ENCODE measurements around the gene STIP1.

Gene STIP1

GRCh38 chr11:64185175-64185692, 737 bp upstream of the STIP1 start:
- peaks cover 8% of the 10 kb centered on the region for H4K20me1 ChIP-seq (ENCODE audit: insufficient read depth, low read length)
- H3K4me2 ChIP-seq (ENCODE audit: low read length): peak overlapping the region; percentile 90
- H3K4me3 ChIP-seq (ENCODE audit: low read length): peak overlapping the region; percentile 84
- no peaks in the 10 kb centered on the region for H3K9me3 ChIP-seq (ENCODE audit: insufficient read depth, low read length)
- H3K4me1 ChIP-seq (ENCODE audit: low read length): peaks cover 12% of the 10 kb centered on the region
- H2AFZ ChIP-seq (ENCODE audit: low read depth, low read length): peak overlapping the region; percentile 11; the same call in 1 of the 2 replicates
- peak overlapping the region; percentile 48 for H3K27ac ChIP-seq (ENCODE audit: low read length)
- H3K9ac ChIP-seq (ENCODE audit: low read length): peak overlapping the region; percentile 73
- TF ChIP-seq, protein P1, sequence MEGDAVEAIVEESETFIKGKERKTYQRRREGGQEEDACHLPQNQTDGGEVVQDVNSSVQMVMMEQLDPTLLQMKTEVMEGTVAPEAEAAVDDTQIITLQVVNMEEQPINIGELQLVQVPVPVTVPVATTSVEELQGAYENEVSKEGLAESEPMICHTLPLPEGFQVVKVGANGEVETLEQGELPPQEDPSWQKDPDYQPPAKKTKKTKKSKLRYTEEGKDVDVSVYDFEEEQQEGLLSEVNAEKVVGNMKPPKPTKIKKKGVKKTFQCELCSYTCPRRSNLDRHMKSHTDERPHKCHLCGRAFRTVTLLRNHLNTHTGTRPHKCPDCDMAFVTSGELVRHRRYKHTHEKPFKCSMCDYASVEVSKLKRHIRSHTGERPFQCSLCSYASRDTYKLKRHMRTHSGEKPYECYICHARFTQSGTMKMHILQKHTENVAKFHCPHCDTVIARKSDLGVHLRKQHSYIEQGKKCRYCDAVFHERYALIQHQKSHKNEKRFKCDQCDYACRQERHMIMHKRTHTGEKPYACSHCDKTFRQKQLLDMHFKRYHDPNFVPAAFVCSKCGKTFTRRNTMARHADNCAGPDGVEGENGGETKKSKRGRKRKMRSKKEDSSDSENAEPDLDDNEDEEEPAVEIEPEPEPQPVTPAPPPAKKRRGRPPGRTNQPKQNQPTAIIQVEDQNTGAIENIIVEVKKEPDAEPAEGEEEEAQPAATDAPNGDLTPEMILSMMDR (IDR thresholded peaks at IDR 0.05; ENCODE audit: low read depth, low read length): no peak
- TF ChIP-seq EZH2phosphoT487 (IDR thresholded peaks at IDR 0.05; ENCODE audit: low read depth): no peak
- H3K36me3 ChIP-seq (replicated peaks; ENCODE audit: low read depth, low read length): peaks cover 16% of the 10 kb centered on the region
- H3K27me3 ChIP-seq (ENCODE audit: low read depth, low read length): no peaks in the 10 kb centered on the region
- peaks cover 23% of the 10 kb centered on the region for H3K79me2 ChIP-seq (ENCODE audit: low read length)

- no peak overlapping the region for H3K4me2 ChIP-seq (ENCODE audit: low read length)
- peaks cover 23% of the 10 kb centered on the region for H3K79me2 ChIP-seq (ENCODE audit: low read length)
- no peak overlapping the region for H3K9ac ChIP-seq (ENCODE audit: low read length)
- H3K4me1 ChIP-seq (ENCODE audit: low read length): peaks cover 6% of the 10 kb centered on the region
- no peak overlapping the region for H3K27ac ChIP-seq (ENCODE audit: low read length)
- no peaks in the 10 kb centered on the region for H3K9me3 ChIP-seq (ENCODE audit: insufficient read depth, low read length)
- H3K27me3 ChIP-seq (ENCODE audit: low read depth, low read length): no peaks in the 10 kb centered on the region
- peaks cover 20% of the 10 kb centered on the region for H3K36me3 ChIP-seq (replicated peaks; ENCODE audit: low read depth, low read length)
- no peak overlapping the region for H2AFZ ChIP-seq (ENCODE audit: low read depth, low read length)
- TF ChIP-seq, protein P1 (IDR thresholded peaks at IDR 0.05; ENCODE audit: low read depth, low read length): no peak
- TF ChIP-seq EZH2phosphoT487 (IDR thresholded peaks at IDR 0.05; ENCODE audit: low read depth): no peak
- no peak overlapping the region for H3K4me3 ChIP-seq (ENCODE audit: low read length)
- H4K20me1 ChIP-seq (ENCODE audit: insufficient read depth, low read length): peaks cover 8% of the 10 kb centered on the region
Measured at GRCh38 chr11:64186492-64187165, 658 bp downstream of the STIP1 start.

DNA sequence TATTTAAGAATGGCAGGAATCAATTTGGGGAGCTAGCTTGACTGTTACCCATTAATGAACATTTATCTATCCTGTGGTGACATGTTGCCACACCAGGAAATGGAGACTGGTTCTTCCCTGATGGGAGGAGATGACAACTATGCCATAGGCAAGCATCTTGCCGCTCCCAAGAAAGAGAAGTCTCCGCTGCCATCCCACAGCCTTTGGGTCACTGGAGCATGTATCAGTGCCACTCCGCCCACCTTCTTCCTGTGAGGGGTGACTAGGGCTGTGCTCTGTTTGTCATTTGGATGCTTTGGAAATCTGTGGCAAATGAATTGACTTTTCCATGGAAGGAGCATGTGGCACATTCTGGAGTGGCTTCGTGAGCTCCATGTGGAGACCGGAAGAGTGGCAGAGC, 6.5 kb downstream of the STIP1 start:
- Histone ChIP-seq H3K4me2 (ENCODE audit: low read length) (no peak overlapping the region), H3K36me3 (replicated peaks; ENCODE audit: low read depth, low read length) (peaks cover 65% of the 10 kb centered on the region), H3K4me1 (ENCODE audit: low read length) (no peaks in the 10 kb centered on the region), H2AFZ (ENCODE audit: low read depth, low read length) (no peak overlapping the region), H3K9me3 (ENCODE audit: insufficient read depth, low read length) (no peaks in the 10 kb centered on the region), H4K20me1 (ENCODE audit: insufficient read depth, low read length) (peaks cover 14% of the 10 kb centered on the region), H3K79me2 (ENCODE audit: low read length) (peaks cover 4% of the 10 kb centered on the region; the same call in 1 of the 2 replicates), H3K4me3 (ENCODE audit: low read length) (no peak overlapping the region), H3K27ac (ENCODE audit: low read length) (no peak overlapping the region), H3K27me3 (ENCODE audit: low read depth, low read length) (no peaks in the 10 kb centered on the region), H3K9ac (ENCODE audit: low read length) (no peak overlapping the region)
- TF ChIP-seq EZH2phosphoT487 (IDR thresholded peaks at IDR 0.05; ENCODE audit: low read depth): no peak
- TF ChIP-seq, protein P1 (IDR thresholded peaks at IDR 0.05; ENCODE audit: low read depth, low read length): no peak

DNA sequence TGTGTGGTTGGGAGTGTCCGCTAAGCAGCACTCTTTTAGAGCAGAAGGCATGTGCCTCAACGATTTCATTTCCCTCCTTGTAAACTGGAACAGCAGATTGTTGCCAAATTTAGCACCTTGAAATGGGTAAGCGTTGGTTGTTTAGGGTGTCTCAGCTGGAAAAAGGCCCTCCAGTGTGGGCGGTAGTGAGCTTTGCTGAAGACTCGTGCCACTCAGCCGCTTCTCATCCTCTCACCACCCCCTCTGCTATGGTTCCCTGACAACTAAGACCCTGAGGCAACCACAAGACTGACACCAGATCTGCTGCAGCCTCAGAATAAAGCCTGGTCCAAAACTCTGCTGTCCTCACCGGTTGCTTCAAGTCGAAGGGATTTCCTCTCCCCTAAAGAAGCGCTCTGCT, 10.7 kb downstream of the STIP1 start:
- peaks cover 74% of the 10 kb centered on the region for H3K36me3 ChIP-seq (replicated peaks; ENCODE audit: low read depth, low read length)
- no peaks in the 10 kb centered on the region for H3K27me3 ChIP-seq (ENCODE audit: low read depth, low read length)
- H4K20me1 ChIP-seq (ENCODE audit: insufficient read depth, low read length): peaks cover 6% of the 10 kb centered on the region; the same call in 1 of the 2 replicates
- TF ChIP-seq, protein P1 (IDR thresholded peaks at IDR 0.05; ENCODE audit: low read depth, low read length): no peak
- no peak for TF ChIP-seq EZH2phosphoT487 (IDR thresholded peaks at IDR 0.05; ENCODE audit: low read depth)
- no peak overlapping the region for H3K4me3 ChIP-seq (ENCODE audit: low read length)
- no peak overlapping the region for H2AFZ ChIP-seq (ENCODE audit: low read depth, low read length)
- H3K4me2 ChIP-seq (ENCODE audit: low read length): no peak overlapping the region
- no peaks in the 10 kb centered on the region for H3K9me3 ChIP-seq (ENCODE audit: insufficient read depth, low read length)
- H3K79me2 ChIP-seq (ENCODE audit: low read length): peaks cover 9% of the 10 kb centered on the region
- no peaks in the 10 kb centered on the region for H3K4me1 ChIP-seq (ENCODE audit: low read length)
- H3K27ac ChIP-seq (ENCODE audit: low read length): no peak overlapping the region
- H3K9ac ChIP-seq (ENCODE audit: low read length): no peak overlapping the region
